Neural progenitor cell (in vitro differentiated cells): ENCODE data around the gene ATF5. TPM values are rescaled to one million over a fixed set of nuclear protein-coding genes. Genes with fewer than 3 reads are reported as not detected.

Experiments
- DNase-seq: peaks from one replicate; pipeline ENCODE4 v3.0.0-alpha.2; 2016; ENCODE audit warnings: low spot score
- H2AFZ ChIP-seq: fragments of 200-600 bp; sonication (generic); replicated peaks from 2 replicates; pipeline ENCODE4 v1.6.1; 2016; ENCODE audit warnings: antibody characterized with exemption
- H3F3A ChIP-seq: fragments of 200-600 bp; sonication (generic); 2 replicates; pipeline ENCODE4 v1.6.1; 2016; ENCODE audit warnings: antibody characterized with exemption, low read depth
- H3K27ac ChIP-seq: fragments of 200-600 bp; sonication (generic); 2 replicates; pipeline ENCODE4 v1.5.1; 2016; ENCODE audit warnings: mild to moderate bottlenecking
- H3K27me3 ChIP-seq: fragments of 200-600 bp; sonication (generic); 2 replicates; pipeline ENCODE4 v1.6.1; 2016; ENCODE audit warnings: mild to moderate bottlenecking, moderate library complexity
- H3K36me3 ChIP-seq: fragments of 200-600 bp; sonication (generic); 2 replicates; pipeline ENCODE4 v1.5.1; 2016
- H3K4me1 ChIP-seq: fragments of 200-600 bp; sonication (generic); 2 replicates; pipeline ENCODE4 v1.6.1; 2016; ENCODE audit warnings: mixed run types
- H3K4me2 ChIP-seq: fragments of 200-600 bp; sonication (generic); 2 replicates; pipeline ENCODE4 v1.6.1; 2016
- H3K4me3 ChIP-seq: fragments of 200-600 bp; sonication (generic); 2 replicates; pipeline ENCODE4 v1.5.1; 2016
- H3K79me2 ChIP-seq: fragments of 200-600 bp; sonication (generic); 2 replicates; pipeline ENCODE4 v1.6.1; 2016; ENCODE audit warnings: low read depth
- H3K9ac ChIP-seq: fragments of 200-600 bp; sonication (generic); 2 replicates; pipeline ENCODE4 v1.6.1; 2016
- H3K9me3 ChIP-seq: fragments of 200-600 bp; sonication (generic); 2 replicates; pipeline ENCODE4 v1.5.1; 2016; ENCODE audit warnings: low read depth
- H4K20me1 ChIP-seq: fragments of 200-600 bp; sonication (generic); 2 replicates; pipeline ENCODE4 v1.6.1; 2016; ENCODE audit warnings: low read depth
- H3K27ac Mint-ChIP-seq: 3 replicates; pipeline ENCODE4 v1.8.0; 2021; ENCODE audit warnings: mixed read lengths
- H3K27me3 Mint-ChIP-seq: 2 replicates; pipeline ENCODE4 v1.8.0; 2022; ENCODE audit warnings: low read depth, mild to moderate bottlenecking, inconsistent platforms, moderate library complexity, mixed read lengths; ENCODE audit not compliant: insufficient read depth
- H3K36me3 Mint-ChIP-seq: 3 replicates; pipeline ENCODE4 v1.8.0; 2021; ENCODE audit warnings: mixed read lengths
- H3K4me1 Mint-ChIP-seq: 3 replicates; pipeline ENCODE4 v1.8.0; 2021; ENCODE audit warnings: mixed read lengths
- H3K4me3 Mint-ChIP-seq: 3 replicates; pipeline ENCODE4 v1.8.0; 2021; ENCODE audit warnings: mild to moderate bottlenecking, moderate library complexity, mixed read lengths
- H3K9me3 Mint-ChIP-seq: 3 replicates; pipeline ENCODE4 v1.8.0; 2020; ENCODE audit warnings: mixed read lengths
- CTCF ChIP-seq: fragments of 200-600 bp; sonication (generic); IDR thresholded peaks from 2 replicates; pipeline ENCODE4 v1.5.1; 2017; ENCODE audit warnings: antibody characterized with exemption, mild to moderate bottlenecking
- EZH2 ChIP-seq: fragments of 200-600 bp; sonication (generic); IDR thresholded peaks from 2 replicates; pipeline ENCODE4 v1.6.1; 2017; ENCODE audit warnings: antibody characterized with exemption, mild to moderate bottlenecking, moderate library complexity
- EZH2phosphoT487 ChIP-seq: fragments of 200-600 bp; sonication (generic); IDR thresholded peaks from 2 replicates; pipeline ENCODE4 v1.6.1; 2017; ENCODE audit warnings: antibody characterized with exemption
- microRNA-seq: library from miRNA; unstranded; fragments of <30 nt; microRNA quantifications from one replicate; pipeline ENCODE4, GENCODE V29; 2016
- total RNA-seq: library from RNA; depleted of rRNA; stranded (reverse); fragments of >200 nt; gene quantifications from 2 replicates; pipeline ENCODE4 v1.2.3, GENCODE V29; 2015; ENCODE audit warnings: low replicate concordance

The ATF5 gene
- total RNA-seq, 1 donor from 2014 or later: 1.6 TPM

GRCh38 chr19:49977881-49978280 is 48.9 kb downstream of the ATF5 start:
- H3K4me3 ChIP-seq: no peak overlapping the region
- H3K36me3 Mint-ChIP-seq: peaks cover 12% of the 10 kb centered on the region
- no peak overlapping the region for H2AFZ ChIP-seq
- no peaks in the 10 kb centered on the region for H3F3A ChIP-seq
- no peak overlapping the region for H3K9ac ChIP-seq
- H3K4me3 Mint-ChIP-seq: no peak overlapping the region
- no peak overlapping the region for H3K27ac Mint-ChIP-seq
- TF ChIP-seq CTCF: no peak
- no peak for TF ChIP-seq EZH2
- no peak for TF ChIP-seq EZH2phosphoT487
- no peak for DNase-seq
- no peaks in the 10 kb centered on the region for H3K79me2 ChIP-seq
- no peaks in the 10 kb centered on the region for H3K9me3 ChIP-seq
- peaks cover 4% of the 10 kb centered on the region for H3K4me1 Mint-ChIP-seq
- no peaks in the 10 kb centered on the region for H3K4me1 ChIP-seq
- H4K20me1 ChIP-seq: no peaks in the 10 kb centered on the region
- H3K9me3 Mint-ChIP-seq: no peaks in the 10 kb centered on the region
- H3K27me3 Mint-ChIP-seq: peaks cover 2% of the 10 kb centered on the region
- H3K27me3 ChIP-seq: no peaks in the 10 kb centered on the region
- no peak overlapping the region for H3K27ac ChIP-seq
- H3K36me3 ChIP-seq: no peaks in the 10 kb centered on the region
- no peak overlapping the region for H3K4me2 ChIP-seq

- Mint-ChIP-seq H3K27me3 (peaks cover 4% of the 10 kb centered on the region), H3K27ac (no peak overlapping the region), H3K4me3 (no peak overlapping the region), H3K9me3 (no peaks in the 10 kb centered on the region), H3K36me3 (peaks cover 12% of the 10 kb centered on the region), H3K4me1 (peaks cover 4% of the 10 kb centered on the region)
- Histone ChIP-seq H3K4me2 (no peak overlapping the region), H3K27ac (no peak overlapping the region), H2AFZ (no peak overlapping the region), H3K4me3 (no peak overlapping the region), H4K20me1 (peaks cover 2% of the 10 kb centered on the region), H3K27me3 (no peaks in the 10 kb centered on the region), H3K9me3 (no peaks in the 10 kb centered on the region), H3K4me1 (no peaks in the 10 kb centered on the region), H3F3A (no peaks in the 10 kb centered on the region), H3K36me3 (no peaks in the 10 kb centered on the region), H3K79me2 (no peaks in the 10 kb centered on the region), H3K9ac (no peak overlapping the region)
- no peak for DNase-seq
- TF ChIP-seq CTCF (no peak), EZH2 (no peak), EZH2phosphoT487 (no peak)
These were observed 49.3 kb downstream of the ATF5 start for GRCh38 chr19:49978324-49978723.

- H3F3A ChIP-seq: peaks cover 3% of the 10 kb centered on the region
- no peaks in the 10 kb centered on the region for H3K4me1 ChIP-seq
- H4K20me1 ChIP-seq: peaks cover 25% of the 10 kb centered on the region
- no peak overlapping the region for H3K4me3 Mint-ChIP-seq
- no peaks in the 10 kb centered on the region for H3K36me3 ChIP-seq
- H3K27me3 Mint-ChIP-seq: peaks cover 9% of the 10 kb centered on the region
- peaks cover 4% of the 10 kb centered on the region for H3K4me1 Mint-ChIP-seq
- no peak overlapping the region for H3K9ac ChIP-seq
- no peaks in the 10 kb centered on the region for H3K79me2 ChIP-seq
- no peak overlapping the region for H3K4me3 ChIP-seq
- H3K4me2 ChIP-seq: no peak overlapping the region
- no peak for DNase-seq
- TF ChIP-seq CTCF (no peak), EZH2phosphoT487 (no peak), EZH2 (no peak)
- H3K9me3 Mint-ChIP-seq: no peaks in the 10 kb centered on the region
- no peak overlapping the region for H3K27ac Mint-ChIP-seq
- no peak overlapping the region for H2AFZ ChIP-seq
- H3K27me3 ChIP-seq: no peaks in the 10 kb centered on the region
- H3K27ac ChIP-seq: no peak overlapping the region
- no peaks in the 10 kb centered on the region for H3K9me3 ChIP-seq
- H3K36me3 Mint-ChIP-seq: peaks cover 9% of the 10 kb centered on the region
These were observed 52.9 kb downstream of the ATF5 start for GRCh38 chr19:49981603-49982593.

Small RNAs within 50 kb of the gene (microRNA-seq; reads per million reads assigned to microRNA genes)
- not detected for gene MIR4750

Other genes with a start within 250 kb of the ATF5 start
- 6.0 and 9.4 TPM in 2 replicates for gene ADM5, start 239.6 kb upstream of the ATF5 start, total RNA-seq
- 51.7 and 105 TPM in 2 replicates for gene CPT1C, start 238.1 kb upstream of the ATF5 start, total RNA-seq
- gene TSKS, start 165.9 kb upstream of the ATF5 start, total RNA-seq: 0.37 TPM in 1 of 2 replicates, not detected in the other
- gene AP2A1, start 162.2 kb upstream of the ATF5 start, total RNA-seq: 61.6 and 137 TPM in 2 replicates
- gene FUZ, start 115.9 kb upstream of the ATF5 start, total RNA-seq: 24.6 and 37.8 TPM in 2 replicates
- 44.9 and 54.1 TPM in 2 replicates for gene MED25, start 110.9 kb upstream of the ATF5 start, total RNA-seq
- 63.5 and 218 TPM in 2 replicates for gene PTOV1, start 78.0 kb upstream of the ATF5 start, total RNA-seq
- 41.1 and 72.4 TPM in 2 replicates for gene PNKP, start 61.6 kb upstream of the ATF5 start, total RNA-seq
- gene AKT1S1, start 51.9 kb upstream of the ATF5 start, total RNA-seq: 2.3 and 13.6 TPM in 2 replicates
- 10.4 and 15.9 TPM in 2 replicates for gene TBC1D17, start 51.5 kb upstream of the ATF5 start, total RNA-seq
- 0.56 TPM in 1 of 2 replicates, not detected in the other for gene IL4I1, start 32.3 kb upstream of the ATF5 start, total RNA-seq
- 48.2 and 83.8 TPM in 2 replicates for gene NUP62, start 299 bp downstream of the ATF5 start, total RNA-seq
- not detected in 2 replicates for gene SIGLEC11, start 32.0 kb downstream of the ATF5 start, total RNA-seq
- 21.6 and 48.0 TPM in 2 replicates for gene VRK3, start 96.2 kb downstream of the ATF5 start, total RNA-seq
- 9.7 and 14.7 TPM in 2 replicates for gene ZNF473, start 96.8 kb downstream of the ATF5 start, total RNA-seq
- gene IZUMO2, start 234.1 kb downstream of the ATF5 start, total RNA-seq: not detected in 2 replicates